ENCODE measurements around the gene RAPGEF6.
"Not testable (repeated sequence)": the region's sequence is repeated elsewhere in the genome, so short reads cannot be mapped to it uniquely, and the experiment has no call there.

The RAPGEF6 gene

DNA sequence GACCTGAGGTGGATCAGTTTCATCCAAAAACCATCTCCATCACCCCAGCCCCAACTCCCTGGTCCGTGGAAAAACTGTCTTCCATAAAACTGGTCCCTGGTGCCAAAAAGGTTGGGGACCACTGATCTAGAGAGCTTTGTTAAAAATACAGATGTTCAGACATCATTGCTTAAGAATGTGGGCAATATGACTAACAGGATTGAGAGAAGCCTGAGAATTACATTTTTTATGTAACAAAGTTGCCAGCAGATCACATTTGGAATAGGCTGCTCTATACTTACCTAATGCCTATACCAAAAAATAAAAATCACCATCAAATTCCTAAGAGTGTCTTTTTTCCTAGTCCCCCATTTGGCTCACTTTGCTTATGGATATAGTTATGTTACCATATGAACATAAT lies 143.3 kb downstream of the RAPGEF6 start:
- no peak overlapping the region for H3K4me3 ChIP-seq (ENCODE audit: low read depth, low read length)
- in situ Hi-C loops (cut with HindIII; ENCODE audit: low sequenced_read_pairs) = no loop called here
- TF ChIP-seq, protein P1, sequence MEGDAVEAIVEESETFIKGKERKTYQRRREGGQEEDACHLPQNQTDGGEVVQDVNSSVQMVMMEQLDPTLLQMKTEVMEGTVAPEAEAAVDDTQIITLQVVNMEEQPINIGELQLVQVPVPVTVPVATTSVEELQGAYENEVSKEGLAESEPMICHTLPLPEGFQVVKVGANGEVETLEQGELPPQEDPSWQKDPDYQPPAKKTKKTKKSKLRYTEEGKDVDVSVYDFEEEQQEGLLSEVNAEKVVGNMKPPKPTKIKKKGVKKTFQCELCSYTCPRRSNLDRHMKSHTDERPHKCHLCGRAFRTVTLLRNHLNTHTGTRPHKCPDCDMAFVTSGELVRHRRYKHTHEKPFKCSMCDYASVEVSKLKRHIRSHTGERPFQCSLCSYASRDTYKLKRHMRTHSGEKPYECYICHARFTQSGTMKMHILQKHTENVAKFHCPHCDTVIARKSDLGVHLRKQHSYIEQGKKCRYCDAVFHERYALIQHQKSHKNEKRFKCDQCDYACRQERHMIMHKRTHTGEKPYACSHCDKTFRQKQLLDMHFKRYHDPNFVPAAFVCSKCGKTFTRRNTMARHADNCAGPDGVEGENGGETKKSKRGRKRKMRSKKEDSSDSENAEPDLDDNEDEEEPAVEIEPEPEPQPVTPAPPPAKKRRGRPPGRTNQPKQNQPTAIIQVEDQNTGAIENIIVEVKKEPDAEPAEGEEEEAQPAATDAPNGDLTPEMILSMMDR (IDR thresholded peaks at IDR 0.05; ENCODE audit: low read depth, low read length) = no peak
- no peak for DNase-seq (ENCODE audit: low read depth, low spot score)

DNA sequence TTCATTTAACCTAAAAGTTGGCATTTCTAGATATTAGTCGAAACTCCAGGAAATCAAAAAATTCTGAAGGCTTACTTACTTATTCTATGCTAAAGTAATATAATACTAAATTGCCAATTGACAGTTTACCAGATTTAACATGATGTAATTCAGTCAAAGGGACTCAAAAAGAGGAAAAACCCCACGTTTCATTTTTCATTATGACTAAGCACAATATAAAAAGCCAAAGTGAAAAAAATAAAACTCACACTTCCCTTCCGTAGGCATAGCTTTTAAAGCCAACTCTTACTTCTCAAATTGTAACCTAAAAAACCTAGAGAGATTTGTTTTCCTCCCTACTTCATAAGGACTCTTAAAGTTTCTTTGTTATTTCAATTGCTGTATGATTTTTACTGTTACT lies 146.6 kb downstream of the RAPGEF6 start:
- in situ Hi-C loops (cut with HindIII; ENCODE audit: low sequenced_read_pairs) = no loop called here
- TF ChIP-seq, protein P1 (IDR thresholded peaks at IDR 0.05; ENCODE audit: low read depth, low read length) = no peak
- DNase-seq (ENCODE audit: low read depth, low spot score) = no peak
- H3K4me3 ChIP-seq (ENCODE audit: low read depth, low read length) = no peak overlapping the region

DNA sequence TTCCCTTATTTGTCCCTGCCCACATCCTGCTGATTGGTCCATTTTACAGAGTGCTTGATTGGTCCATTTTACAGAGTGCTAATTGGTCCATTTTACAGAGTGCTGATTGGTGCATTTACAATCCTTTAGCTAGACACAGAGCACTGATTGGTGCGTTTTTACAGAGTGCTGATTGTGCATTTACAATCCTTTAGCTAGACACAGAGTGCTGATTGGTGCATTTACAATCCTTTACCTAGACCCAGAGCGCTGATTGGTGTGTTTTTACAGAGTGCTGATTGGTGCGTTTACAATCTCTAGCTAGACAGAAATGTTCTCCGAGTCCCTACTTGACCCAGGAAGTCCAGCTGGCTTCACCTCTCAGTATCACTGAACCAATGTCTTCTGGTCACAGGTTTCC lies 147.7 kb downstream of the RAPGEF6 start:
- in situ Hi-C loops (cut with HindIII; ENCODE audit: low sequenced_read_pairs); DNase-seq (ENCODE audit: low read depth, low spot score); H3K4me3 ChIP-seq (ENCODE audit: low read depth, low read length): not testable (repeated sequence)

DNA sequence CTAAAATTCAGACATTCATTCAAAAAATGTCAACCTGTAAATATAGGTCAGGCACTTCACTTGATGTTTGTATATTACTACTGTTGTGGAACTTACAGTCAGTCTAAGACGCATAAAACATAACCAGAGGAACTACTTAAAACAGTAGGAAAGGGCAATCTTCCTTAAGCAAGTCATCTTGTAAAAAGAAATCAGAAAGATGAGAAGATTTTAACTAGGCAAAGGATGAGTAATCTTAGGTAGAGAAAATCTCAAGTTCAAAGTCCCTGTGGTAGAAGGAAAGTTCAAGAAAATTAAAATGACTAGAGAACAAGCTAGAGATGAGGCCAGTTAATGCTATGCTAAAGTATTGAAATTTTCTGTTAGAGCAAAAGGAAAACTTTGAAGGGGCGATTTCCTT lies 152.4 kb downstream of the RAPGEF6 start:
- no peak overlapping the region for H3K4me3 ChIP-seq (ENCODE audit: low read depth, low read length)
- DNase-seq (ENCODE audit: low read depth, low spot score) = no peak
- TF ChIP-seq, protein P1 (IDR thresholded peaks at IDR 0.05; ENCODE audit: low read depth, low read length) = no peak
- in situ Hi-C loops (cut with HindIII; ENCODE audit: low sequenced_read_pairs) = no loop called here

DNA sequence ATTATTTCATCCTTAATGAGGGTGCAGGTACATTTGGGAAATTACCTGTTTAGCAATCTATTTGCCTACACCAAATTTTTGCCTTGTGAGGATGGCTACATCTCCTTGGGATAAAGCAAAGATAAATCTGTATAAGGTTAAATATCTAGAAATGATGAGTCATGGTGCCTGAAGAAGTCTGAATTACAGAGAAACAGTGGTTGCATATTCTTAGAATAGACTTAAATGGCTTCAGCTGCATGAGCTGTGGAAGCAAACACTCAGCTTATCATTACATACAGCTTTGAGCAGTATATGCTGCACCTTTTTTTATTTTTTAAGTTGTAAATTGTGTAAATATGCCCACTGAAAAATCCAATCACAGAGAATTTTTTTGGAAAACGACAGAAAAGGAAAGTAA lies 153.5 kb downstream of the RAPGEF6 start:
- TF ChIP-seq, protein P1 (IDR thresholded peaks at IDR 0.05; ENCODE audit: low read depth, low read length) = no peak
- no peak overlapping the region for H3K4me3 ChIP-seq (ENCODE audit: low read depth, low read length)
- no peak for DNase-seq (ENCODE audit: low read depth, low spot score)
- in situ Hi-C loops (cut with HindIII; ENCODE audit: low sequenced_read_pairs) = no loop called here

DNA sequence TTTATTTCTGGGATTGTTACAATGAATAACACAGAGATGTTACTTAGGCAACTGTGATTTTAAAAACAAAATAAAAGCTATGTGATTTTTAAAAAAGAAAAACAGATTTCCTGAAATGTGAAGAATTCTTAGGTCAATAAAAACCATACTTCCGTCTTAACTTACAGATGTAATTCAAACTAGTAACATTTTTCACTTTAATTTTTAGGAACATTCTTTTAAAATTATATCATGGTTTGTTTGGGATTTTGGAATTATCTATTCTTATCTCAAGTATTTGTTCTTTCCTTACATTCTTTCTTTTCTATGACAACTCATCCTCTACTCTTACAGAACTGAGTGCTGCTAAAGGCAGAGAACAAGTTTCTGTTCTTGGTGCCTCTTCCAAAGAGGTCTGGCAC lies 159.5 kb downstream of the RAPGEF6 start:
- no peak overlapping the region for H3K4me3 ChIP-seq (ENCODE audit: low read depth, low read length)
- TF ChIP-seq, protein P1 (IDR thresholded peaks at IDR 0.05; ENCODE audit: low read depth, low read length) = no peak
- peak; percentile 33 for DNase-seq (ENCODE audit: low read depth, low spot score)
- in situ Hi-C loops (cut with HindIII; ENCODE audit: low sequenced_read_pairs) = no loop called here

DNA sequence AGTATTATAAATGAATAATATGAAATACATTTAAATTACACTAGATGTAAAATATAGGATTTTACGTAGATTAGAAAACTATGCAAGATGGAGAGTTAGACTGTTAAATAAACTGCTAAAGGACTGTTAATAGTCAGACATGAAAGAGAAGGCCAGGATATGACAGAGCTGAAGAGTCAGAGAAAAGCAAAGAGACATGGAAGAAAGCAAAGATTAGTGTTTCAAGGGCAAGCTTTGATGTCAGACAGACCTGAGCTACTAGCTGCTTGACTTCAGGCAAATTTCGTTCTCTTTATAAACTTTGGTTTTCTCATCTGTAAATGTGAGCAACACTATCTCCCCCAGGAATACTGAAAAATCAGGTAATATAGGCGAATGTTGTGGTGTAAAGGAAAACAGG lies 161.3 kb downstream of the RAPGEF6 start:
- TF ChIP-seq, protein P1 (IDR thresholded peaks at IDR 0.05; ENCODE audit: low read depth, low read length) = no peak
- in situ Hi-C loops (cut with HindIII; ENCODE audit: low sequenced_read_pairs) = no loop called here
- DNase-seq (ENCODE audit: low read depth, low spot score) = no peak
- no peak overlapping the region for H3K4me3 ChIP-seq (ENCODE audit: low read depth, low read length)
